GM19351 (cell line): Measurements from ENCODE around the gene CLTC.
"Not testable (repeated sequence)": the region's sequence is repeated elsewhere in the genome, so short reads cannot be mapped to it uniquely, and the experiment has no call there.

Source experiments
- ATAC-seq: cut with Tn5 transposase; IDR thresholded peaks from one replicate; pipeline ENCODE4 v1.9.1; 2021; ENCODE audit warnings: mild to moderate bottlenecking, moderate library complexity; ENCODE audit not compliant: unreplicated experiment

CLTC gene

GRCh38 chr17:59633658-59634359 is 14.1 kb downstream of the CLTC start:
- ATAC-seq: no peak

- ATAC-seq: no peak
These were observed 15.2 kb downstream of the CLTC start for GRCh38 chr17:59634632-59635541.

GRCh38 chr17:59637611-59638310 is 18.1 kb downstream of the CLTC start:
- no peak for ATAC-seq

GRCh38 chr17:59638553-59638952 is 18.9 kb downstream of the CLTC start:
- ATAC-seq: no peak

- ATAC-seq: peak; percentile 97
These were observed 22.2 kb downstream of the CLTC start for GRCh38 chr17:59641799-59642484.

GRCh38 chr17:59642565-59642964 is 22.9 kb downstream of the CLTC start:
- no peak for ATAC-seq

GRCh38 chr17:59643159-59644140 is 23.8 kb downstream of the CLTC start:
- no peak for ATAC-seq

GRCh38 chr17:59647288-59647687 is 27.6 kb downstream of the CLTC start:
- ATAC-seq: no peak

- no peak for ATAC-seq
These were observed 30.2 kb downstream of the CLTC start for GRCh38 chr17:59649886-59650285.

GRCh38 chr17:59650642-59651041 is 30.9 kb downstream of the CLTC start:
- no peak for ATAC-seq

GRCh38 chr17:59651346-59651745 is 31.7 kb downstream of the CLTC start:
- no peak for ATAC-seq

- no peak for ATAC-seq
These were observed 32.4 kb downstream of the CLTC start for GRCh38 chr17:59652119-59652518.

GRCh38 chr17:59656624-59657023 is 36.9 kb downstream of the CLTC start:
- ATAC-seq: not testable (repeated sequence)

GRCh38 chr17:59666235-59666634 is 46.5 kb downstream of the CLTC start:
- no peak for ATAC-seq

GRCh38 chr17:59668816-59669215 is 49.1 kb downstream of the CLTC start:
- no peak for ATAC-seq

GRCh38 chr17:59669411-59669810 is 49.7 kb downstream of the CLTC start:
- no peak for ATAC-seq

GRCh38 chr17:59669944-59670343 is 50.2 kb downstream of the CLTC start:
- ATAC-seq: no peak

- no peak for ATAC-seq
These were observed 51.7 kb downstream of the CLTC start for GRCh38 chr17:59671386-59671785.

GRCh38 chr17:59675231-59675630 is 55.5 kb downstream of the CLTC start:
- no peak for ATAC-seq

- ATAC-seq: no peak
These were observed 57.0 kb downstream of the CLTC start for GRCh38 chr17:59676716-59677115.
